ENCODE measurements around the gene TREML1.

GRCh38 chr6:41125282-41125681, 28.9 kb downstream of the TREML1 start:
- no peak for TF ChIP-seq CTCF (conservative IDR thresholded peaks at IDR 0.05 in 1 of 2, IDR thresholded peaks at IDR 0.05 in 1 of 2; ENCODE audit: extremely low read depth in 1 of 2, insufficient read depth in 1 of 2, low read depth in 1 of 2, low read length in 2 of 2)
- no peak for TF ChIP-seq EZH2 (IDR thresholded peaks at IDR 0.05; ENCODE audit: borderline replicate concordance, low read length)

All from mammary epithelial cell (primary cell).